HepG2 (cell line): Measurements from ENCODE around the gene CDK5R1.

Experiments used
- SMAD3 ChIP-seq: sonication (generic); formaldehyde crosslinking; IDR thresholded peaks from 2 replicates; pipeline ENCODE4 v1.4.0; 2020; ENCODE audit warnings: missing genetic modification reagents
- SMARCC2 ChIP-seq: fragments of 450-650 bp; IDR thresholded peaks from 2 replicates; pipeline ENCODE4 v1.6.1; 2017; ENCODE audit warnings: antibody characterized with exemption, mild to moderate bottlenecking
- TF ChIP-seq, protein P1 (sequence below): sonication (generic); formaldehyde crosslinking; IDR thresholded peaks from 2 replicates; pipeline ENCODE4 v1.5.0; 2020; ENCODE audit warnings: mild to moderate bottlenecking, missing genetic modification reagents, borderline replicate concordance

DNA sequence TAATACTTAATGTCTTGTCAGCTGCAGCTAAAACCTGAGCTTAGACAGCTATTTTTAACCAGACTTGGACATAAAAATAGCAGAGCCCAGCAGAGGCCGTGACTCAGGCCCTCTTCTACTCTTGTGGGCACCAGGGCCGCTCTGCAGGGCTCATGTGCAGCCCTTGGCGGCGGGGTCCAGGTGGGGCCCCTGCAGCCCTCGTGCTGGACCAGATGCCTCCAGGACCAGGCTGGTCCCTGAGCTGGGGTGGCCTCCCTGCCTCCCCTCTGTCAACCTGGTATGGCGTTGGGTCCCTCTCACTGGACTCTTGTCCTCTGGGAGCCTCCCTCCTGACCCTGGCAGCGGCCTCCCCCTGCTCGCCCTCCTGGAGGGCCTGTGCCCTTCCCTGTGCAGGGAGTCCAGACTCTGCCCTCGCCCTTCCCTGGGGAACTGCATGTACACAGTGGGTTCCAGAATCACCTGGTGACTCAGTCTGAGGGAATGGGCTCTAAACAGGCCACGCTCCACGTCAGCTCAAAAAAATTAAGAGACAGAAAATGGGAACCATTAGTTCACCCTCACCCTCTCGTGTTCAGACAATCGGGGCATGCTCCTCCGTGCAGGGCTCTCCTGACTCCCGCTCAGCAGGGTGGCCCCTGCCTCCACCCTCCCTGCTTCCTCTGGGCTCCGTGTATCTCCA lies 9.7 kb downstream of the CDK5R1 start:
- TF ChIP-seq SMAD3 (CRISPR knock-in tag) (no peak), SMARCC2 (no peak)
- TF ChIP-seq, protein P1, sequence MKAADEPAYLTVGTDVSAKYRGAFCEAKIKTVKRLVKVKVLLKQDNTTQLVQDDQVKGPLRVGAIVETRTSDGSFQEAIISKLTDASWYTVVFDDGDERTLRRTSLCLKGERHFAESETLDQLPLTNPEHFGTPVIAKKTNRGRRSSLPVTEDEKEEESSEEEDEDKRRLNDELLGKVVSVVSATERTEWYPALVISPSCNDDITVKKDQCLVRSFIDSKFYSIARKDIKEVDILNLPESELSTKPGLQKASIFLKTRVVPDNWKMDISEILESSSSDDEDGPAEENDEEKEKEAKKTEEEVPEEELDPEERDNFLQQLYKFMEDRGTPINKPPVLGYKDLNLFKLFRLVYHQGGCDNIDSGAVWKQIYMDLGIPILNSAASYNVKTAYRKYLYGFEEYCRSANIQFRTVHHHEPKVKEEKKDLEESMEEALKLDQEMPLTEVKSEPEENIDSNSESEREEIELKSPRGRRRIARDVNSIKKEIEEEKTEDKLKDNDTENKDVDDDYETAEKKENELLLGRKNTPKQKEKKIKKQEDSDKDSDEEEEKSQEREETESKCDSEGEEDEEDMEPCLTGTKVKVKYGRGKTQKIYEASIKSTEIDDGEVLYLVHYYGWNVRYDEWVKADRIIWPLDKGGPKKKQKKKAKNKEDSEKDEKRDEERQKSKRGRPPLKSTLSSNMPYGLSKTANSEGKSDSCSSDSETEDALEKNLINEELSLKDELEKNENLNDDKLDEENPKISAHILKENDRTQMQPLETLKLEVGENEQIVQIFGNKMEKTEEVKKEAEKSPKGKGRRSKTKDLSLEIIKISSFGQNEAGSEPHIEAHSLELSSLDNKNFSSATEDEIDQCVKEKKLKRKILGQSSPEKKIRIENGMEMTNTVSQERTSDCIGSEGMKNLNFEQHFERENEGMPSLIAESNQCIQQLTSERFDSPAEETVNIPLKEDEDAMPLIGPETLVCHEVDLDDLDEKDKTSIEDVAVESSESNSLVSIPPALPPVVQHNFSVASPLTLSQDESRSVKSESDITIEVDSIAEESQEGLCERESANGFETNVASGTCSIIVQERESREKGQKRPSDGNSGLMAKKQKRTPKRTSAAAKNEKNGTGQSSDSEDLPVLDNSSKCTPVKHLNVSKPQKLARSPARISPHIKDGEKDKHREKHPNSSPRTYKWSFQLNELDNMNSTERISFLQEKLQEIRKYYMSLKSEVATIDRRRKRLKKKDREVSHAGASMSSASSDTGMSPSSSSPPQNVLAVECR = no peak
